ENCODE results near the gene HSCB. TPM values are rescaled to one million over a fixed set of nuclear protein-coding genes. Genes with fewer than 3 reads are reported as not detected.

HSCB gene
- total and polyA plus RNA-seq, 2 of the 4 experiments (the other 2 are of a cell fraction), result 5.4 to 13.2 TPM

GRCh38 chr22:28703436-28703835 is 38.4 kb upstream of the HSCB start:
- ChIA-PET CTCF (no interaction called here), POLR2A (ENCODE audit: unreplicated experiment) (interaction anchor here (0.6 kb wide), 1 partner anchor 67 kb away, joined by 4 read pairs; no protein-coding TSS in a partner anchor)
- no peak overlapping the region; the same call in 1 of the 2 replicates for H3K14ac ChIP-seq (replicated peaks; ENCODE audit: low read depth, low read length)
- H2BK20ac ChIP-seq (ENCODE audit: low read depth, low read length), result no peak overlapping the region
- dilution Hi-C loops (cut with HindIII; ENCODE audit: low sequenced_read_pairs, unreplicated experiment), result no loop called here
- no peaks in the 10 kb centered on the region for H4K20me1 ChIP-seq (ENCODE audit: insufficient read depth, low read length)
- H3K4me1 ChIP-seq (ENCODE audit: control insufficient read depth, insufficient read depth, low read length), result no peaks in the 10 kb centered on the region; the same call in 1 of the 2 replicates
- DNase-seq, result no peak
- H3K4ac ChIP-seq (ENCODE audit: low read depth, low read length), result no peak overlapping the region
- in situ Hi-C loops (cut with MboI; ENCODE audit: low sequenced_read_pairs), result no loop called here
- H3K4me2 ChIP-seq (ENCODE audit: low read depth, low read length), result no peak overlapping the region
- no peak overlapping the region for H3K27ac ChIP-seq (ENCODE audit: insufficient read depth, low read length)
- H2BK5ac ChIP-seq (ENCODE audit: low read depth, low read length, poor library complexity, severe bottlenecking), result no peak overlapping the region
- no peak overlapping the region for H2AK9ac ChIP-seq (replicated peaks; ENCODE audit: low read depth, low read length, poor library complexity)
- H3K9me1 ChIP-seq (ENCODE audit: insufficient read depth, low read length), result no peaks in the 10 kb centered on the region; the same call in 1 of the 2 replicates
- H3K36me3 ChIP-seq (ENCODE audit: control insufficient read depth, insufficient read depth, low read length), result 0 out of 2 replicates have a peak, but pooled peaks cover 2% of the 10 kb centered on the region
- no peak overlapping the region for H2AFZ ChIP-seq (replicated peaks; ENCODE audit: low read length, poor library complexity)
- H3K23ac ChIP-seq (ENCODE audit: low read depth, low read length), result no peak overlapping the region; the same call in 1 of the 2 replicates
- no peak overlapping the region for H4K91ac ChIP-seq (ENCODE audit: insufficient read depth, low read depth, low read length)
- TF ChIP-seq MXI1 (IDR thresholded peaks at IDR 0.05; ENCODE audit: borderline replicate concordance, low read depth, low read length), result no peak
- TF ChIP-seq FOS (IDR thresholded peaks at IDR 0.05; ENCODE audit: low read depth, low read length), result no peak
- TF ChIP-seq USF2 (IDR thresholded peaks at IDR 0.05; ENCODE audit: low read depth, low read length), result no peak
- no peak for TF ChIP-seq CEBPB (IDR thresholded peaks at IDR 0.05; ENCODE audit: low read depth, low read length)
- H4K8ac ChIP-seq (ENCODE audit: low read depth in 2 of 2, low read length in 2 of 2), result no peak overlapping the region
- no peak overlapping the region for H3K9ac ChIP-seq (ENCODE audit: low read depth, low read length)
- H2AK5ac ChIP-seq (ENCODE audit: low read depth, low read length), result no peak overlapping the region
- H3K56ac ChIP-seq (ENCODE audit: extremely low read depth, insufficient read depth, low read length), result no peak overlapping the region
- H3K27me3 ChIP-seq (ENCODE audit: control insufficient read depth, insufficient read depth, low read length), result no peaks in the 10 kb centered on the region
- no peak overlapping the region for H3K4me3 ChIP-seq (ENCODE audit: insufficient read depth, low read depth, low read length)
- no peaks in the 10 kb centered on the region for H3K9me3 ChIP-seq (ENCODE audit: control insufficient read depth, insufficient read depth, low read length)
- H2BK120ac ChIP-seq (ENCODE audit: low read depth, low read length), result no peak overlapping the region
- no peak overlapping the region for H2BK15ac ChIP-seq (ENCODE audit: low read depth, low read length)
- ATAC-seq (ENCODE audit: low read depth), result no peak
- intact Hi-C loops (cut with micrococcal nuclease), result no loop called here
- H3K79me1 ChIP-seq (ENCODE audit: low read depth in 1 of 2, low read length in 2 of 2), result no peaks in the 10 kb centered on the region
- H4K5ac ChIP-seq (ENCODE audit: low read depth, low read length), result no peak overlapping the region
- no TSS peak for BruUV-seq (replicated peaks)
- H3K18ac ChIP-seq (ENCODE audit: low read depth, low read length), result no peak overlapping the region
